Measurements from ENCODE around the gene ZNF580.

The ZNF580 gene

DNA sequence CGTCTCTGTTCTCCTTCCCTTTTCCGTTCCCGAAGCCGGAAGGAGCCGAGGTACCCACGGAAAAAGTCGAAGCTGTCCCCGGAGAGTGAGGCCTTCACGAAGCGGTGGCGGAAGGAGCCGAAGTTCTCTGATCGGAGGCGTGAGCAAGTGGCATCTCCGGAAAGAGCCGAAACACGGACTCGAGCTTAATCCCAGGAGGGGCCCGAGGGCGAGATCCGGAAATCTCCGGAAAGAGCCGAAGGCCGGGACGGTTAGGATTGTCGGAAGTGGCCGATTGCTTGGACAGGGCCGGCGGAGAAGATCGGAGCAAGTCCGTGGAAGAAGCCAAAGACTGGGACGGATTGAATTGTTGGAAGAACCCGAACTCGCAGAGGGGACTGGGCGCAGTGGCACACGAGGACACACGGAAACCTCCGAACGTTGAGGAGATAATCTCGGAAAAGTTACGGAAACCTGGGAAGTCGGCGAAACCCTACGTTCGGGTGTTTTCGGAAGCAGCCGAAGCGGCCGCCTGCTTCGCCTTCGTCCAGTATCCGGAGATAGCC lies 13.6 kb downstream of the ZNF580 start:
- in situ Hi-C loops (cut with MboI; ENCODE audit: low sequenced_read_pairs, unreplicated experiment): no loop called here
- TF ChIP-seq, protein P1, sequence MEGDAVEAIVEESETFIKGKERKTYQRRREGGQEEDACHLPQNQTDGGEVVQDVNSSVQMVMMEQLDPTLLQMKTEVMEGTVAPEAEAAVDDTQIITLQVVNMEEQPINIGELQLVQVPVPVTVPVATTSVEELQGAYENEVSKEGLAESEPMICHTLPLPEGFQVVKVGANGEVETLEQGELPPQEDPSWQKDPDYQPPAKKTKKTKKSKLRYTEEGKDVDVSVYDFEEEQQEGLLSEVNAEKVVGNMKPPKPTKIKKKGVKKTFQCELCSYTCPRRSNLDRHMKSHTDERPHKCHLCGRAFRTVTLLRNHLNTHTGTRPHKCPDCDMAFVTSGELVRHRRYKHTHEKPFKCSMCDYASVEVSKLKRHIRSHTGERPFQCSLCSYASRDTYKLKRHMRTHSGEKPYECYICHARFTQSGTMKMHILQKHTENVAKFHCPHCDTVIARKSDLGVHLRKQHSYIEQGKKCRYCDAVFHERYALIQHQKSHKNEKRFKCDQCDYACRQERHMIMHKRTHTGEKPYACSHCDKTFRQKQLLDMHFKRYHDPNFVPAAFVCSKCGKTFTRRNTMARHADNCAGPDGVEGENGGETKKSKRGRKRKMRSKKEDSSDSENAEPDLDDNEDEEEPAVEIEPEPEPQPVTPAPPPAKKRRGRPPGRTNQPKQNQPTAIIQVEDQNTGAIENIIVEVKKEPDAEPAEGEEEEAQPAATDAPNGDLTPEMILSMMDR (IDR thresholded peaks at IDR 0.05; ENCODE audit: borderline replicate concordance, control extremely low read depth, extremely low read depth, insufficient read depth, missing control alignments): no peak
- DNase-seq (ENCODE audit: low spot score): peak; percentile 94

DNA sequence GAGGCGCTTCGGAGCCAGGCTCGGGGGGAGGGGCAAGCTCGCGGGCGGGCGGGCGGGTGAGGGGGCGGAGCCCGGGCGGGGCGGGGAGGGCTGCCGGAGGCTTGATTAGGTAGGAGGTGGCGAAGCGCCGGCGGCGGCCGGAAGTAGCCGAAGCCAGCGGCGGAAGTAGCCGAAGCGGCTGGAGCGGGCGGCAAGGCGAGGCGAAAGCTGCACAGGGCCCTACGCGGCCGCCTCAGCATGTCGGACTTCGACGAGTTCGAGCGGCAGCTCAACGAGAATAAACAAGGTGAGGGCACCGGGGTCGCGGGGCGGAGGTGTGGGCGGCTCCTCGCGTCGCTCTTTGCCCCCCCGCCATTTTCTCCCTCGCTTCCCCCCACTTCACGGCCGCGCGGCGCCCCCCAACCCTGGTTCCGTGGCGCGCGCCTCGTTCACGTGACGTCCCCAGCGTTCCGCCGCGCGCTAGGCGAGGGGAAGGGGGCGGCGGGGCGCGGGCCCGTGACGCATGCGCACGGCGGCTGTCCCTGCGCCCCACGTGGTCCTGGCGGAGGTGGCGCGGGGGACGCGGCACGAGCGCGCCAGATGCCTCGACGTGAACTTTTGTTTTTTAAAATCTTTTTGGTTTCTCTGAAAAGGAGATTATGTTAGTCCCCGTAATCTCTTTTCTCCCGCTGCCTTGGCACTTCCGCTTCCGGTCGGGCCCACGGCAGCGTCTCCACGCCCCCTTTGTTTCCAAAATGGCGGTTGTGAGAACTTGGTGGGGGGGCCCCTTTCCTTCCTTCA lies 14.3 kb downstream of the ZNF580 start, which contains the start of gene U2AF2:
U2AF2 (plus strand) TSS at position 168 of the 780 bp plus-strand sequence; CDS start at position 238, 70 bp downstream.
- peak; percentile 97 for DNase-seq (ENCODE audit: low spot score)
- TF ChIP-seq, protein P1 (IDR thresholded peaks at IDR 0.05; ENCODE audit: borderline replicate concordance, control extremely low read depth, extremely low read depth, insufficient read depth, missing control alignments): no peak
- in situ Hi-C loops (cut with MboI; ENCODE audit: low sequenced_read_pairs, unreplicated experiment): no loop called here

DNA sequence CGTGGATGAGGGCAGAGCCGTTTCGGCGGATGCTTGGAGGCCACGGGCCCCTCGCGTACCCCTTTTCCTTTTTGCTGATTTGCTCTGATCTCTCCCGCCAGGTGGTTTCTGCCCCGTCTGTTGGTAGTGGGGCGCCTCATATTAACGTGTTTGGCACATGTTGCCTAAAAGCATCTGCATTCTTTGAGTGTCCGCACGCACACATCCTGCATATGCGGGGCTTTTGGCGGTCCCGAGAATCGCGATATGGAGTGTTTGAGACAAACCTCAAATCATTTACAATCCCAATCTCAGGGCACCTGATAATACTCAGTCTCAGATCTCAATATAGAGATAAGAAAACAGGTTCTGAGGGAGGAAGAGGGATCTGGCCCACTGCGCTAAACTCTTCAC lies 14.8 kb downstream of the ZNF580 start:
- in situ Hi-C loops (cut with MboI; ENCODE audit: low sequenced_read_pairs, unreplicated experiment): no loop called here
- TF ChIP-seq, protein P1 (IDR thresholded peaks at IDR 0.05; ENCODE audit: borderline replicate concordance, control extremely low read depth, extremely low read depth, insufficient read depth, missing control alignments): no peak
- DNase-seq (ENCODE audit: low spot score): no peak

DNA sequence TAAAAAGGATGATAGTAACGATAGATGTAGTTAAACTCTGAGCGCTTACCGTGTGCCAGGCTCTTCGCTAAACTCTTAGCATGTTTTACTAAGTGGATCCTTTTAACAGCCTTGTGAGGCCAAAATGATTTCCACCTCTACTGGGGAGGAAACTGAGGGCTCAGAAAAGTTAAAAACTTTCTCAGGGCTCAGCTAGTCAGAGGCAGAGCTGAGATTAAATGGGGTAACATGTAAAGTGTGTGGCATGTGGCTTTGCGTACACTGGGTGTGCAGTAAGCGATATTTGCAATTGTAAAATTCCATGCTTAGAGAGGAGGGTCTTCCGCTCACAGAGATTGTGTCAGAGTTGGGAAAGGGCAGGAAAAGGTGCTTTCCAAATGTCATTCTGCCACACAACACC lies 15.8 kb downstream of the ZNF580 start:
- TF ChIP-seq, protein P1 (IDR thresholded peaks at IDR 0.05; ENCODE audit: borderline replicate concordance, control extremely low read depth, extremely low read depth, insufficient read depth, missing control alignments): no peak
- in situ Hi-C loops (cut with MboI; ENCODE audit: low sequenced_read_pairs, unreplicated experiment): no loop called here
- no peak for DNase-seq (ENCODE audit: low spot score)

DNA sequence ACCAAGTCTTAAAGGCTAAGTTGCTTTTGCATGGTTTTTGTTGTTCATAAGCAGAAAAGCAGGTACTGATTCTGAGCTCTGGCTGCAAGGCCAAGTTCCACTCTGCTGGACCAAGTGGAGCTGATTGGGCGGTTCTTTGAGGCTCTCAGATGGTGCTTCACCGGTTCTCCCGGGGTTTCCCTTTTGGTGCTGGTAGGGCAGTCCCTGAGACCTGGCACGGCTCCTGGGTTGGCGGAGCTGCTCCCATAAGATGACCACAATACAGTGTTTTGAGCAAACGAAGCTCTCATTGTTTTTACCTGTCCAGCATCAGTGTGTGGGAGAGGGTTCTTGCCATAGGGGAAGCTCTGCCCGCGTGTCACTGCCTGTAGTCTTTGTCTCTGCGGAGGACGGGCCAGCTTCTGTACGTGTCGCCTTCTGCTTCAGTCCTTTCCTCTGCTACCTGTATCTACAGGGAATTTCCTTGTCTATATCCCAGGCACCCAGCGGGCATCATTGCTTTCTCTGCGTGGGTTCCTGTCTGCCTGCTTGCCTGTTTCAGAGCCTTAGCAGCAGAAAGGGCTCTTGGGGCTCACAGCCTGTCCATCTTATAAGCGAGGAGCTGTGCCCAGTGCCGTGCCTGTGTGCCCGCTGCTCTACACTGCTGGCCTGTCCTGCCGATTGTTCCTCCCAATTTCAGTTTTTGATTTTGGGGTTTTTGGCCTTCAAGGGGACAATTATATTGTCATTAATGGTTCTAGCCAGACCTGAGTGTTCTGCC lies 16.4 kb downstream of the ZNF580 start:
- TF ChIP-seq, protein P1 (IDR thresholded peaks at IDR 0.05; ENCODE audit: borderline replicate concordance, control extremely low read depth, extremely low read depth, insufficient read depth, missing control alignments): no peak
- in situ Hi-C loops (cut with MboI; ENCODE audit: low sequenced_read_pairs, unreplicated experiment): no loop called here

DNA sequence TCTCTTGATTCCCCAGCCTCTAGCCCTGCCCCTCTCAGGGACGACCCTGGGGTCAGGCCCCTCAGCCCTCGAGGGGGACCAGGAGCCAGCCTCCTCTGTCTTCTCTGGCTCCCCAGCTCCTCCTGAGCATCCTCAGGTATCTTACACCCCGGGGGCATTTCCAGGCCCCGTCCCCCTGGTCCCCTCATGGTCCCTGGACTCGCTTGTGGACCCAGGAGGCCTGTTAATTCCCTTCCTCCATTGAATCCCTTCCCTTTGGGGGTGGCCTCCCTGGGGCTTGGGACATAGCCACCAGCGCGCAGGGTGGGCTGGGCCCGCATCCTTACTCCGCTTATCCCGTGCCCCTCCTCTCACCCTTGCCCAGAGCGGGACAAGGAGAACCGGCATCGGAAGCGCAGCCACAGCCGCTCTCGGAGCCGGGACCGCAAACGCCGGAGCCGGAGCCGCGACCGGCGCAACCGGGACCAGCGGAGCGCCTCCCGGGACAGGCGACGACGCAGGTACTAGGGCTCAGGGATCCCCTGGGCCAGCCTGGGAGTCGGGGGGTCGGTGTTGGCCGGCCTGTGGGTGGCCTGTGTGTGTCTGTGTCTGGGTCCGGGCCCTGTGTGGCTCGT lies 18.2 kb downstream of the ZNF580 start:
- in situ Hi-C loops (cut with MboI; ENCODE audit: low sequenced_read_pairs, unreplicated experiment): no loop called here
- TF ChIP-seq, protein P1 (IDR thresholded peaks at IDR 0.05; ENCODE audit: borderline replicate concordance, control extremely low read depth, extremely low read depth, insufficient read depth, missing control alignments): no peak
- DNase-seq (ENCODE audit: low spot score): no peak

More for the DNA sequence above, 16.4 kb downstream of the ZNF580 start:
- no peak for DNase-seq (ENCODE audit: low spot score)

All from GM13976 (cell line).